IMR-90 (cell line): ENCODE results near the gene PTCH1. TPM values are rescaled to one million over a fixed set of nuclear protein-coding genes. Genes with fewer than 3 reads are reported as not detected.

Experiments used
- ATAC-seq: fragments of 200-7000 bp; cut with Tn5 transposase; 2 replicates; pipeline ENCODE4 v1.9.1; 2020; ENCODE audit warnings: low read depth, mild to moderate bottlenecking, moderate library complexity
- BruUV-seq: library from RNA; stranded (reverse); fragments of 400-500 nt; replicated peaks from 2 replicates; lab custom pipeline; 2021; lab: Mats Ljungman, UMichigan
- CTCF ChIA-PET: fragments of 300-600 bp; formaldehyde crosslinking; extraction: SDS; loops from one replicate; lab custom pipeline; 2021; ENCODE audit warnings: antibody characterized with exemption; lab: Yijun Ruan, JAX
- POLR2A ChIA-PET: fragments of 300-600 bp; sonication (Branson Sonifier 250); formaldehyde crosslinking; loops from one replicate; lab custom pipeline; 2022; ENCODE audit warnings: antibody characterized with exemption; ENCODE audit not compliant: unreplicated experiment; lab: Charles Lee
- DNase-seq: peaks from one replicate; pipeline ENCODE4 v3.0.0; 2013
- H2AFZ ChIP-seq: replicated peaks from 2 replicates; pipeline ENCODE3; 2013; ENCODE audit warnings: low read length, mild to moderate bottlenecking; ENCODE audit not compliant: poor library complexity
- H2AK5ac ChIP-seq: 2 replicates; pipeline ENCODE4 v1.6.1; 2013; ENCODE audit warnings: low read depth, low read length, inconsistent platforms
- H2AK9ac ChIP-seq: replicated peaks from 2 replicates; pipeline ENCODE3; 2013; ENCODE audit warnings: mild to moderate bottlenecking, low read depth, low read length, moderate library complexity; ENCODE audit not compliant: poor library complexity
- H2BK120ac ChIP-seq: 2 replicates; pipeline ENCODE4 v1.6.1; 2013; ENCODE audit warnings: low read depth, low read length, inconsistent platforms
- H2BK15ac ChIP-seq: 3 replicates; pipeline ENCODE4 v1.6.1; 2013; ENCODE audit warnings: low read depth, low read length, inconsistent platforms
- H2BK20ac ChIP-seq: 2 replicates; pipeline ENCODE4 v1.6.1; 2013; ENCODE audit warnings: low read depth, mild to moderate bottlenecking, inconsistent platforms, low read length, moderate library complexity
- H2BK5ac ChIP-seq: 2 replicates; pipeline ENCODE4 v1.6.1; 2013; ENCODE audit warnings: mild to moderate bottlenecking, low read depth, low read length, inconsistent platforms; ENCODE audit not compliant: poor library complexity, severe bottlenecking
- H3K14ac ChIP-seq: replicated peaks from 2 replicates; pipeline ENCODE4 v1.6.1; 2013; ENCODE audit warnings: low read depth, low read length, inconsistent platforms
- H3K18ac ChIP-seq: 2 replicates; pipeline ENCODE4 v1.6.1; 2013; ENCODE audit warnings: low read depth, low read length, control low read depth
- H3K23ac ChIP-seq: 2 replicates; pipeline ENCODE4 v1.6.1; 2013; ENCODE audit warnings: low read depth, low read length, inconsistent platforms
- H3K27ac ChIP-seq: 2 replicates; pipeline ENCODE4 v1.5.1; 2013; ENCODE audit warnings: mild to moderate bottlenecking, control low read depth, low read length; ENCODE audit not compliant: insufficient read depth
- H3K27me3 ChIP-seq: 2 replicates; pipeline ENCODE4 v1.6.1; 2013; ENCODE audit warnings: low read length; ENCODE audit not compliant: control insufficient read depth, insufficient read depth
- H3K36me3 ChIP-seq: 2 replicates; pipeline ENCODE4 v1.6.1; 2013; ENCODE audit warnings: low read length, mixed read lengths; ENCODE audit not compliant: control insufficient read depth, insufficient read depth
- H3K4ac ChIP-seq: 2 replicates; pipeline ENCODE4 v1.6.1; 2013; ENCODE audit warnings: low read depth, low read length, inconsistent platforms
- H3K4me1 ChIP-seq: 2 replicates; pipeline ENCODE4 v1.6.1; 2013; ENCODE audit warnings: low read length, mixed read lengths; ENCODE audit not compliant: control insufficient read depth, insufficient read depth
- H3K4me2 ChIP-seq: 2 replicates; pipeline ENCODE4 v1.6.1; 2013; ENCODE audit warnings: low read depth, mild to moderate bottlenecking, control low read depth, low read length, moderate library complexity
- H3K4me3 ChIP-seq: 2 replicates; pipeline ENCODE4 v1.5.1; 2013; ENCODE audit warnings: low read depth, mild to moderate bottlenecking, control low read depth, low read length, moderate library complexity; ENCODE audit not compliant: insufficient read depth
- H3K56ac ChIP-seq: 2 replicates; pipeline ENCODE4 v1.6.1; 2013; ENCODE audit warnings: low read length, inconsistent platforms; ENCODE audit not compliant: insufficient read depth; ENCODE audit errors: extremely low read depth
- H3K79me1 ChIP-seq, 2 experiments: 2 replicates each; pipeline ENCODE4 v1.6.1; 2013; ENCODE audit warnings: low read length in 2 of 2, inconsistent platforms in 1 of 2, low read depth in 1 of 2
- H3K9ac ChIP-seq: 2 replicates; pipeline ENCODE4 v1.6.1; 2013; ENCODE audit warnings: low read depth, low read length, control low read depth
- H3K9me1 ChIP-seq: 2 replicates; pipeline ENCODE4 v1.6.1; 2013; ENCODE audit warnings: low read length, inconsistent platforms; ENCODE audit not compliant: insufficient read depth
- H3K9me3 ChIP-seq: 2 replicates; pipeline ENCODE4 v1.6.1; 2013; ENCODE audit warnings: low read length; ENCODE audit not compliant: control insufficient read depth, insufficient read depth
- H4K20me1 ChIP-seq: 2 replicates; pipeline ENCODE4 v1.6.1; 2013; ENCODE audit warnings: low read length, inconsistent platforms; ENCODE audit not compliant: insufficient read depth
- H4K5ac ChIP-seq: 2 replicates; pipeline ENCODE4 v1.6.1; 2013; ENCODE audit warnings: mild to moderate bottlenecking, low read depth, low read length, control low read depth
- H4K8ac ChIP-seq, 2 experiments: 2 replicates each; pipeline ENCODE4 v1.6.1; 2013; ENCODE audit warnings: low read depth in 2 of 2, low read length in 2 of 2, control low read depth in 1 of 2, inconsistent platforms in 1 of 2
- H4K91ac ChIP-seq: 2 replicates; pipeline ENCODE4 v1.6.1; 2013; ENCODE audit warnings: low read depth, low read length, inconsistent platforms; ENCODE audit not compliant: insufficient read depth
- CEBPB ChIP-seq: IDR thresholded peaks from 2 replicates; pipeline ENCODE4 v1.6.1; 2012; ENCODE audit warnings: low read depth, low read length, improper control_type of control experiment
- CHD1 ChIP-seq: IDR thresholded peaks from 2 replicates; pipeline ENCODE4 v1.6.1; 2012; ENCODE audit warnings: low read depth, low read length, improper control_type of control experiment
- CTCF ChIP-seq: conservative IDR thresholded peaks from 2 replicates; pipeline ENCODE4 v1.5.1; 2012; ENCODE audit warnings: mild to moderate bottlenecking, low read depth, low read length, improper control_type of control experiment
- ELK1 ChIP-seq: fragments of 150-350 bp; IDR thresholded peaks from 2 replicates; pipeline ENCODE4 v1.6.1; 2016; ENCODE audit warnings: low read depth, mild to moderate bottlenecking, low read length, moderate library complexity, borderline replicate concordance
- FOS ChIP-seq: fragments of 150-350 bp; IDR thresholded peaks from 2 replicates; pipeline ENCODE4 v1.6.1; 2016; ENCODE audit warnings: low read depth, low read length
- MAFK ChIP-seq: IDR thresholded peaks from 2 replicates; pipeline ENCODE4 v1.6.1; 2012; ENCODE audit warnings: low read depth, low read length, improper control_type of control experiment
- MAZ ChIP-seq: IDR thresholded peaks from 2 replicates; pipeline ENCODE4 v1.6.1; 2012; ENCODE audit warnings: low read depth, mild to moderate bottlenecking, low read length, improper control_type of control experiment, moderate library complexity, borderline replicate concordance
- MXI1 ChIP-seq: IDR thresholded peaks from 2 replicates; pipeline ENCODE4 v1.6.1; 2012; ENCODE audit warnings: low read depth, mild to moderate bottlenecking, low read length, moderate library complexity, borderline replicate concordance
- NFE2L2 ChIP-seq: fragments of 150-350 bp; IDR thresholded peaks from 2 replicates; pipeline ENCODE4 v1.6.1; 2016; ENCODE audit warnings: low read depth, mild to moderate bottlenecking, low read length
- RCOR1 ChIP-seq: IDR thresholded peaks from 2 replicates; pipeline ENCODE4 v1.6.1; 2012; ENCODE audit warnings: mild to moderate bottlenecking, low read length, improper control_type of control experiment; ENCODE audit not compliant: insufficient replicate concordance
- SMC3 ChIP-seq: fragments of 150-350 bp; IDR thresholded peaks from 2 replicates; pipeline ENCODE4 v1.6.1; 2016; ENCODE audit warnings: low read depth, mild to moderate bottlenecking, antibody characterized with exemption, low read length, moderate library complexity
- USF2 ChIP-seq: fragments of 150-350 bp; IDR thresholded peaks from 2 replicates; pipeline ENCODE4 v1.6.1; 2017; ENCODE audit warnings: mild to moderate bottlenecking, antibody characterized with exemption, low read length, low read depth
- WGBS, 2 experiments: methylation state at CpG; one replicate each; pipeline versions ENCODE4 v1.1.5 to v1.1.7; 2013; ENCODE audit warnings: missing lambda C conversion rate in 2 of 2; ENCODE audit not compliant: insufficient read length in 1 of 2; ENCODE audit errors: extremely low coverage in 2 of 2; 5-methylcytosine and 5-hydroxymethylcytosine counted together
- dilution Hi-C: fragments of 300-500 bp; cut with HindIII; formaldehyde crosslinking; loops from one replicate; pipeline ENCODE4 v1.14.3; 2018; ENCODE audit warnings: low sequenced_read_pairs; ENCODE audit not compliant: unreplicated experiment
- in situ Hi-C: fragments of 300-500 bp; cut with MboI; formaldehyde crosslinking; loops from 3 replicates; pipeline ENCODE4 v1.14.3; 2019; ENCODE audit warnings: low sequenced_read_pairs, inconsistent platforms, mixed read lengths
- intact Hi-C: fragments of 100-400 bp; cut with micrococcal nuclease; formaldehyde crosslinking; loops from 2 replicates; pipeline ENCODE4 v1.10.0; 2022
- polyA plus RNA-seq, 3 experiments: library from polyadenylated mRNA; depleted of rRNA; stranded (reverse); fragments of >200 nt; gene quantifications; 2 replicates each; pipeline ENCODE4 v1.2.3, GENCODE V29; 2012; ENCODE audit warnings: low replicate concordance in 1 of 3
- total RNA-seq: library from RNA; depleted of rRNA; stranded (reverse); fragments of >200 nt; gene quantifications from 2 replicates; pipeline ENCODE4 v1.2.3, GENCODE V29; 2012

PTCH1 gene
- total and polyA plus RNA-seq, 2 of the 4 experiments (the other 2 are of a cell fraction): 4.1 to 5.0 TPM

GRCh38 chr9:95431286-95431685 is 85.5 kb downstream of the PTCH1 start:
- no peak overlapping the region for H2AK5ac ChIP-seq
- no peak overlapping the region for H2AK9ac ChIP-seq
- dilution Hi-C loops: no loop called here
- WGBS, 2 experiments: 100% methylated on average over 1 of the region's 1 CpG; no CpG with 5 or more reads in 1 of the 2 experiments
- in situ Hi-C loops: no loop called here
- no peak overlapping the region for H2AFZ ChIP-seq
- H3K18ac ChIP-seq: no peak overlapping the region
- DNase-seq (no peak), ATAC-seq (no peak)
- no peak overlapping the region for H3K14ac ChIP-seq
- H3K4me1 ChIP-seq: peaks cover 2% of the 10 kb centered on the region; the same call in 1 of the 2 replicates
- no peaks in the 10 kb centered on the region for H3K79me1 ChIP-seq
- BruUV-seq: no TSS peak
- H4K91ac ChIP-seq: no peak overlapping the region
- H2BK15ac ChIP-seq: no peak overlapping the region
- no peak overlapping the region for H2BK20ac ChIP-seq
- H4K8ac ChIP-seq: no peak overlapping the region
- peaks cover 10% of the 10 kb centered on the region for H3K9me3 ChIP-seq
- intact Hi-C loops: no loop called here
- H3K56ac ChIP-seq: no peak overlapping the region
- no peak overlapping the region for H3K4me3 ChIP-seq
- H2BK5ac ChIP-seq: no peak overlapping the region
- no peak overlapping the region for H3K4ac ChIP-seq
- H3K27ac ChIP-seq: no peak overlapping the region
- no peaks in the 10 kb centered on the region for H3K27me3 ChIP-seq
- H2BK120ac ChIP-seq: no peak overlapping the region
- H3K36me3 ChIP-seq: no peaks in the 10 kb centered on the region
- H3K9ac ChIP-seq: no peak overlapping the region
- no peak overlapping the region for H3K23ac ChIP-seq
- TF ChIP-seq NFE2L2: no peak
- no peak for TF ChIP-seq CTCF
- no peak for TF ChIP-seq RCOR1
- no peak for TF ChIP-seq CHD1
- TF ChIP-seq USF2: no peak
- TF ChIP-seq MAZ: no peak
- no peak for TF ChIP-seq CEBPB
- no peak for TF ChIP-seq MXI1
- no peak for TF ChIP-seq SMC3
- no peak for TF ChIP-seq FOS
- no peak for TF ChIP-seq MAFK
- no peak for TF ChIP-seq ELK1
- H4K20me1 ChIP-seq: no peaks in the 10 kb centered on the region
- POLR2A ChIA-PET: no interaction called here
- no peak overlapping the region for H3K4me2 ChIP-seq
- CTCF ChIA-PET: no interaction called here
- H4K5ac ChIP-seq: no peak overlapping the region
- H3K9me1 ChIP-seq: no peaks in the 10 kb centered on the region
